OCI-LY7 (cell line): ENCODE results near the gene PPM1L. TPM values are rescaled to one million over a fixed set of nuclear protein-coding genes. Genes with fewer than 3 reads are reported as not detected.

Experiments used
- BruUV-seq: library from RNA; stranded (reverse); fragments of 400-500 nt; replicated peaks from 2 replicates; lab custom pipeline; 2021; lab: Mats Ljungman, UMichigan
- CTCF ChIA-PET: fragments of 300-600 bp; sonication (Branson Sonifier 250); formaldehyde crosslinking; loops from one replicate; lab custom pipeline; 2022; ENCODE audit warnings: antibody characterized with exemption; ENCODE audit not compliant: unreplicated experiment; lab: Charles Lee
- POLR2A ChIA-PET: fragments of 300-600 bp; sonication (Branson Sonifier 250); formaldehyde crosslinking; loops from one replicate; lab custom pipeline; 2022; ENCODE audit warnings: antibody characterized with exemption; lab: Charles Lee
- DNase-seq: peaks from one replicate; pipeline ENCODE4 v3.0.0-alpha.2; 2015; ENCODE audit warnings: low spot score
- H2AFZ ChIP-seq: fragments of 200-600 bp; sonication (generic), shearing (Covaris generic); 2 replicates; pipeline ENCODE4 v1.6.1; 2014; ENCODE audit warnings: mild to moderate bottlenecking, antibody characterized with exemption, low read length, moderate library complexity
- H3K27ac ChIP-seq: fragments of 200-600 bp; sonication (generic); 2 replicates; pipeline ENCODE4 v1.5.1; 2014; ENCODE audit warnings: mixed run types, low read depth, mild to moderate bottlenecking, moderate library complexity, low read length, inconsistent platforms; ENCODE audit not compliant: poor library complexity, severe bottlenecking
- H3K36me3 ChIP-seq: fragments of 200-600 bp; sonication (generic); 2 replicates; pipeline ENCODE4 v1.6.1; 2014; ENCODE audit warnings: mild to moderate bottlenecking, antibody characterized with exemption, low read length, moderate library complexity, mixed read lengths; ENCODE audit not compliant: insufficient read depth
- H3K4me1 ChIP-seq: fragments of 200-600 bp; sonication (generic); 2 replicates; pipeline ENCODE4 v1.5.1; 2014; ENCODE audit warnings: mild to moderate bottlenecking, low read length; ENCODE audit not compliant: insufficient read depth, poor library complexity, severe bottlenecking
- H3K4me2 ChIP-seq: fragments of 200-600 bp; sonication (generic); 2 replicates; pipeline ENCODE4 v1.6.1; 2014; ENCODE audit warnings: mild to moderate bottlenecking, low read length
- H3K4me3 ChIP-seq: fragments of 200-600 bp; sonication (generic); 2 replicates; pipeline ENCODE4 v1.5.1; 2014; ENCODE audit warnings: mild to moderate bottlenecking, low read depth, low read length; ENCODE audit not compliant: poor library complexity, severe bottlenecking
- H3K79me2 ChIP-seq: fragments of 200-600 bp; sonication (generic); 2 replicates; pipeline ENCODE4 v1.6.1; 2016; ENCODE audit warnings: low read depth, mild to moderate bottlenecking, low read length, moderate library complexity, mixed read lengths; ENCODE audit not compliant: insufficient read depth
- H3K9me2 ChIP-seq: fragments of 200-600 bp; sonication (generic); 2 replicates; pipeline ENCODE4 v1.6.1; 2016; ENCODE audit warnings: mild to moderate bottlenecking, low read length, mixed read lengths; ENCODE audit not compliant: insufficient read depth
- H3K9me3 ChIP-seq: fragments of 200-600 bp; sonication (generic); 2 replicates; pipeline ENCODE4 v1.6.1; 2014; ENCODE audit warnings: mild to moderate bottlenecking, mixed run types, low read length, mixed read lengths
- H4K20me1 ChIP-seq: fragments of 200-600 bp; sonication (generic); 2 replicates; pipeline ENCODE4 v1.6.1; 2014; ENCODE audit warnings: mild to moderate bottlenecking, antibody characterized with exemption, low read length, moderate library complexity, mixed read lengths; ENCODE audit not compliant: insufficient read depth
- EZH2phosphoT487 ChIP-seq: fragments of 200-600 bp; sonication (generic); IDR thresholded peaks from 2 replicates; pipeline ENCODE4 v1.6.1; 2018; ENCODE audit warnings: low read depth, borderline replicate concordance, mild to moderate bottlenecking, mixed run types, antibody characterized with exemption, low read length, moderate library complexity, mixed read lengths
- intact Hi-C: fragments of 100-400 bp; cut with micrococcal nuclease; formaldehyde crosslinking; loops from one replicate; pipeline ENCODE4 v1.10.0; 2022; ENCODE audit not compliant: unreplicated experiment
- total RNA-seq, 2 experiments: library from RNA; depleted of rRNA in 1 of 2; stranded (reverse); fragments of >200 nt in 1 of 2; shearing (Covaris generic) in 1 of 2; gene quantifications; 2 replicates each; pipeline ENCODE4 v1.2.3, GENCODE V29; 2014 to 2022
- TF ChIP-seq, protein P1 (sequence below): fragments of 200-600 bp; sonication (generic); conservative IDR thresholded peaks from 2 replicates; pipeline ENCODE4 v1.5.1; 2014; ENCODE audit warnings: mild to moderate bottlenecking, antibody characterized with exemption, low read length, moderate library complexity, mixed read lengths

Gene PPM1L
- total RNA-seq, 2 experiments from 2014 or later: 10.3 to 14.7 TPM

DNA sequence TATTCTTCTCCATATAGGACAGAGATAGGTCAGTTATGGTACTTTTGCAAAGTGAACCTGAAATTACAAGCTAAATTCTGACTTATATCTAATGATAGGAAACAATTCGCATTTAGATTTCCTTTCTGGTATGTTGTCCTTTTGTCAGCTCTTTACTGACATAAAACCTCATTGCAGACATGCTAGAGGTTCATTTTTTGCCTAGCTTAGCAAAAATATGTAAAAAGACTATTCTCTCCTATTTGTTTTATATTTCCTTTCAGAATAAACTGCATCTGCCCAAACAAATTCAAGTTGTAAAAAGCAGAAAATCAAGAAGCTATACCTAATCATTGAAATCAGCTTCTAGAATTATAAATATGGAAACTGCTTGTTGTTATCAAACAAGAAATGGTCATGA, 168.7 kb downstream of the PPM1L start:
- H3K4me2 ChIP-seq: no peak overlapping the region
- no peaks in the 10 kb centered on the region for H3K79me2 ChIP-seq
- no peak overlapping the region for H3K4me3 ChIP-seq
- H4K20me1 ChIP-seq: peaks cover 4% of the 10 kb centered on the region; the same call in 1 of the 2 replicates
- no peaks in the 10 kb centered on the region for H3K36me3 ChIP-seq
- DNase-seq: no peak
- TF ChIP-seq, protein P1, sequence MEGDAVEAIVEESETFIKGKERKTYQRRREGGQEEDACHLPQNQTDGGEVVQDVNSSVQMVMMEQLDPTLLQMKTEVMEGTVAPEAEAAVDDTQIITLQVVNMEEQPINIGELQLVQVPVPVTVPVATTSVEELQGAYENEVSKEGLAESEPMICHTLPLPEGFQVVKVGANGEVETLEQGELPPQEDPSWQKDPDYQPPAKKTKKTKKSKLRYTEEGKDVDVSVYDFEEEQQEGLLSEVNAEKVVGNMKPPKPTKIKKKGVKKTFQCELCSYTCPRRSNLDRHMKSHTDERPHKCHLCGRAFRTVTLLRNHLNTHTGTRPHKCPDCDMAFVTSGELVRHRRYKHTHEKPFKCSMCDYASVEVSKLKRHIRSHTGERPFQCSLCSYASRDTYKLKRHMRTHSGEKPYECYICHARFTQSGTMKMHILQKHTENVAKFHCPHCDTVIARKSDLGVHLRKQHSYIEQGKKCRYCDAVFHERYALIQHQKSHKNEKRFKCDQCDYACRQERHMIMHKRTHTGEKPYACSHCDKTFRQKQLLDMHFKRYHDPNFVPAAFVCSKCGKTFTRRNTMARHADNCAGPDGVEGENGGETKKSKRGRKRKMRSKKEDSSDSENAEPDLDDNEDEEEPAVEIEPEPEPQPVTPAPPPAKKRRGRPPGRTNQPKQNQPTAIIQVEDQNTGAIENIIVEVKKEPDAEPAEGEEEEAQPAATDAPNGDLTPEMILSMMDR: no peak
- TF ChIP-seq EZH2phosphoT487: no peak
- H3K9me3 ChIP-seq: no peaks in the 10 kb centered on the region
- no peak overlapping the region for H3K27ac ChIP-seq
- no peaks in the 10 kb centered on the region for H3K4me1 ChIP-seq
- no TSS peak for BruUV-seq
- intact Hi-C loops: no loop called here
- POLR2A ChIA-PET: interaction anchor here (1.2 kb wide), 1 partner anchor 13 kb away, joined by 5 read pairs; no protein-coding TSS in a partner anchor
- no peaks in the 10 kb centered on the region for H3K9me2 ChIP-seq
- CTCF ChIA-PET: no interaction called here
- no peak overlapping the region for H2AFZ ChIP-seq

DNA sequence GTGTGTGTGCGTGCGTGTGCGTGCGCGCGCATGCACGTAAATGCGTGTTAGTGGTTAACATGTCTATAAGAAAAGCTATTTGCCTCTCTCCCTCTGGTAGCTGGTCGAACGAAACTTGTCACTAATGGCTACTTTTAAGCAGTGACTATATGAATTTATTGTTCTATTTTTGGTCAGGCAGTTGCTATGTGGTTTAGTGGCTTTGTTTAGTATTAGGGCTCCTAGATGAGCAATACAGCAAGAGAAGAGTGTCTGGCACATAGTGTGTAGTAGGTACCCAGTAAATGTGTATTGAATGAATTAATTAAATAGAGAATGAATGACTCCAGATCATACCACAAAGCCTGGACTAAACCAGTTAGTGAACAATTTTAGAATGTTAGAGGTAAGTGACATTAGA, 171.6 kb downstream of the PPM1L start:
- ChIA-PET POLR2A (interaction anchor here (1.2 kb wide), 1 partner anchor 104 kb away, joined by 3 read pairs; no protein-coding TSS in a partner anchor), CTCF (no interaction called here)
- TF ChIP-seq EZH2phosphoT487: no peak
- TF ChIP-seq, protein P1: no peak
- Histone ChIP-seq H4K20me1 (no peaks in the 10 kb centered on the region), H3K36me3 (no peaks in the 10 kb centered on the region), H3K9me2 (no peaks in the 10 kb centered on the region), H3K27ac (no peak overlapping the region), H3K4me1 (no peaks in the 10 kb centered on the region), H3K9me3 (no peaks in the 10 kb centered on the region), H2AFZ (no peak overlapping the region), H3K4me3 (no peak overlapping the region), H3K4me2 (no peak overlapping the region), H3K79me2 (no peaks in the 10 kb centered on the region)
- intact Hi-C loops: no loop called here
- DNase-seq: no peak
- BruUV-seq: no TSS peak

DNA sequence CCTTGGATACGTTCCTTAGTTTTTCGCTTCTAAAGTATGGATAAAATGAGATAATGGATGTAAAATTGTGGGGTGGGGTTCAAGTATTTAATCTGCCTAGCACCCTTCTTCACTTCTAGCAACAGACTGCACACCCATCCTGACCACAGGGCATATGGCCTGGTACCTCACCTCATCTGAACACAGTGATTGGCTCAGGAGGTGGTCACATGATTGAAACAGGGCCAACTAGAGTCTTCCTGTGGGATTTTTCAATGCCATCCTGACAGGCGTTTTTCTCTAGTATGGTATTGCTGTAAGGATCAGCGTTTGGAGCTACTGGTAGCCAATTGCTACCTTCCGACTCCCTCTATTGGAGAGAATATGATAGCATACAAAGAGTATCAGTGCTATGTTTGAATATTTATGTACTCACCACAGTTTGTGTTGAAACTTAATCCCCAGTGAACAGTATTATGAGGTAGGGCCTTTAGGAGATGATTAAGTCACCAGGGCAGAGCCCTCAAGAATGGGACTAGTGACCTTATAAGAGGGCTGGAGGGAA, 172.2 kb downstream of the PPM1L start:
- Histone ChIP-seq H3K4me1 (no peaks in the 10 kb centered on the region), H2AFZ (no peak overlapping the region), H3K9me3 (no peaks in the 10 kb centered on the region), H3K79me2 (no peaks in the 10 kb centered on the region), H3K36me3 (no peaks in the 10 kb centered on the region), H3K4me2 (no peak overlapping the region), H3K27ac (no peak overlapping the region), H3K4me3 (no peak overlapping the region), H4K20me1 (no peaks in the 10 kb centered on the region), H3K9me2 (no peaks in the 10 kb centered on the region)
- ChIA-PET POLR2A (interaction anchor here (1.2 kb wide), 1 partner anchor 103 kb away, joined by 3 read pairs; no protein-coding TSS in a partner anchor), CTCF (no interaction called here)
- BruUV-seq: no TSS peak
- DNase-seq: peak; percentile 1
- intact Hi-C loops: no loop called here
- TF ChIP-seq EZH2phosphoT487: no peak
- TF ChIP-seq, protein P1: peak; percentile 50
